ENCODE measurements around the gene ZNF333.
"Not testable (repeated sequence)": the region's sequence is repeated elsewhere in the genome, so short reads cannot be mapped to it uniquely, and the experiment has no call there.

ZNF333 gene

GRCh38 chr19:14699641-14700040, 9.8 kb downstream of the ZNF333 start:
- no peak for DNase-seq (ENCODE audit: low spot score)

GRCh38 chr19:14700711-14701375, 11.0 kb downstream of the ZNF333 start:
- DNase-seq (ENCODE audit: low spot score) = no peak

GRCh38 chr19:14703833-14704232, 14.0 kb downstream of the ZNF333 start:
- DNase-seq (ENCODE audit: low spot score) = no peak

- DNase-seq (ENCODE audit: low spot score) = no peak
Observed at GRCh38 chr19:14704450-14704849, 14.6 kb downstream of the ZNF333 start.

- DNase-seq (ENCODE audit: low spot score) = no peak
Observed at GRCh38 chr19:14715841-14716240, 26.0 kb downstream of the ZNF333 start.

GRCh38 chr19:14718522-14719116, 28.8 kb downstream of the ZNF333 start:
- no peak for DNase-seq (ENCODE audit: low spot score)

- no peak for DNase-seq (ENCODE audit: low spot score)
Observed at GRCh38 chr19:14719162-14719561, 29.3 kb downstream of the ZNF333 start.

- DNase-seq (ENCODE audit: low spot score) = no peak
Observed at GRCh38 chr19:14722127-14722526, 32.3 kb downstream of the ZNF333 start.

GRCh38 chr19:14728595-14728994, 38.7 kb downstream of the ZNF333 start:
- DNase-seq (ENCODE audit: low spot score) = no peak

- DNase-seq (ENCODE audit: low spot score) = no peak
Observed at GRCh38 chr19:14731200-14731599, 41.4 kb downstream of the ZNF333 start.

- no peak for DNase-seq (ENCODE audit: low spot score)
Observed at GRCh38 chr19:14732510-14732909, 42.7 kb downstream of the ZNF333 start.

GRCh38 chr19:14733574-14733973, 43.7 kb downstream of the ZNF333 start:
- no peak for DNase-seq (ENCODE audit: low spot score)

- DNase-seq (ENCODE audit: low spot score) = no peak
Observed at GRCh38 chr19:14735915-14736314, 46.1 kb downstream of the ZNF333 start.

GRCh38 chr19:14746886-14747285, 57.0 kb downstream of the ZNF333 start:
- DNase-seq (ENCODE audit: low spot score) = no peak

GRCh38 chr19:14748601-14749000, 58.8 kb downstream of the ZNF333 start:
- no peak for DNase-seq (ENCODE audit: low spot score)

GRCh38 chr19:14758816-14759215, 69.0 kb downstream of the ZNF333 start:
- DNase-seq (ENCODE audit: low spot score) = no peak

- DNase-seq (ENCODE audit: low spot score) = no peak
Observed at GRCh38 chr19:14761607-14762006, 71.8 kb downstream of the ZNF333 start.

GRCh38 chr19:14762111-14762510, 72.3 kb downstream of the ZNF333 start:
- DNase-seq (ENCODE audit: low spot score) = no peak

- DNase-seq (ENCODE audit: low spot score) = no peak
Observed at GRCh38 chr19:14763497-14764145, 73.8 kb downstream of the ZNF333 start.

- no peak for DNase-seq (ENCODE audit: low spot score)
Observed at GRCh38 chr19:14764401-14764800, 74.6 kb downstream of the ZNF333 start.

GRCh38 chr19:14765403-14765802, 75.6 kb downstream of the ZNF333 start:
- not testable (repeated sequence) for DNase-seq (ENCODE audit: low spot score)

GRCh38 chr19:14765841-14766240, 76.0 kb downstream of the ZNF333 start:
- DNase-seq (ENCODE audit: low spot score) = not testable (repeated sequence)

GRCh38 chr19:14767466-14767971, 77.7 kb downstream of the ZNF333 start:
- DNase-seq (ENCODE audit: low spot score) = no peak

All from kidney tubule cell (primary cell).